ENCODE data around the gene FN3KRP. TPM values are rescaled to one million over a fixed set of nuclear protein-coding genes. Genes with fewer than 3 reads are reported as not detected.

FN3KRP gene
- total and polyA plus RNA-seq, 4 donors: 10.1 to 15.5 (median 11.0) TPM

DNA sequence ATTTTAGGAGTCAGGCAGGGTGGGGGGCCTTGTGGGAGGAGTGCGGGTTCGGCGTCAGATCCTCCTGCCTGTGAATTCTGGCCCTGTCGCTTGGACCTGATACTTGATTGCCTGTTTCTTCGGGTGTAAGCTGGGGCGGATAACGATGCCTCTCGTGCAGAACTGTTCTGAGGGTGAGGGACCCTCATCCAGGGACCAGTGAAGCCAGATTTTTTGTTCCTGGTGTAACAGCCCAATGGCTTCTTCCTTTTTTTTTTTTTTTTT is 36.6 kb downstream of the FN3KRP start:
- H3K9ac ChIP-seq (ENCODE audit: low read depth in 1 of 2, low read length in 2 of 2): no peak overlapping the region
- no peaks in the 10 kb centered on the region for H3K36me3 ChIP-seq (ENCODE audit: control insufficient read depth in 4 of 4, insufficient read depth in 3 of 4, low read depth in 1 of 4, low read length in 3 of 4)
- H3K4me3 ChIP-seq (ENCODE audit: low read depth in 1 of 3, low read length in 3 of 3): peak overlapping the region in 1 of 3 donors; percentile 87
- no peak overlapping the region for H3K27ac ChIP-seq (ENCODE audit: low read depth in 1 of 2, low read length in 2 of 2)
- no peak for DNase-seq (ENCODE audit: low spot score)
- H3K27me3 ChIP-seq (ENCODE audit: control insufficient read depth in 4 of 4, insufficient read depth in 4 of 4, low read length in 3 of 4): no peaks in the 10 kb centered on the region
- no peaks in the 10 kb centered on the region for H3K9me3 ChIP-seq (ENCODE audit: control insufficient read depth in 4 of 4, low read length in 3 of 4)
- WGBS: 64% methylated on average over 8 of the region's 8 CpGs
- peaks cover 5 to 13% (median 8%) of the 10 kb centered on the region in 4 donors for H3K4me1 ChIP-seq (ENCODE audit: control insufficient read depth in 4 of 4, insufficient read depth in 4 of 4, low read length in 3 of 4)
- TF ChIP-seq, protein P1, sequence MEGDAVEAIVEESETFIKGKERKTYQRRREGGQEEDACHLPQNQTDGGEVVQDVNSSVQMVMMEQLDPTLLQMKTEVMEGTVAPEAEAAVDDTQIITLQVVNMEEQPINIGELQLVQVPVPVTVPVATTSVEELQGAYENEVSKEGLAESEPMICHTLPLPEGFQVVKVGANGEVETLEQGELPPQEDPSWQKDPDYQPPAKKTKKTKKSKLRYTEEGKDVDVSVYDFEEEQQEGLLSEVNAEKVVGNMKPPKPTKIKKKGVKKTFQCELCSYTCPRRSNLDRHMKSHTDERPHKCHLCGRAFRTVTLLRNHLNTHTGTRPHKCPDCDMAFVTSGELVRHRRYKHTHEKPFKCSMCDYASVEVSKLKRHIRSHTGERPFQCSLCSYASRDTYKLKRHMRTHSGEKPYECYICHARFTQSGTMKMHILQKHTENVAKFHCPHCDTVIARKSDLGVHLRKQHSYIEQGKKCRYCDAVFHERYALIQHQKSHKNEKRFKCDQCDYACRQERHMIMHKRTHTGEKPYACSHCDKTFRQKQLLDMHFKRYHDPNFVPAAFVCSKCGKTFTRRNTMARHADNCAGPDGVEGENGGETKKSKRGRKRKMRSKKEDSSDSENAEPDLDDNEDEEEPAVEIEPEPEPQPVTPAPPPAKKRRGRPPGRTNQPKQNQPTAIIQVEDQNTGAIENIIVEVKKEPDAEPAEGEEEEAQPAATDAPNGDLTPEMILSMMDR (IDR thresholded peaks at IDR 0.05; ENCODE audit: low read depth, low read length, missing input control): no peak
- TF ChIP-seq HNF4G (IDR thresholded peaks at IDR 0.05) (no peak), FOXA1 (IDR thresholded peaks at IDR 0.05) (no peak), HNF4A (conservative IDR thresholded peaks at IDR 0.05) (no peak), TAF1 (conservative IDR thresholded peaks at IDR 0.05) (no peak), EGR1 (IDR thresholded peaks at IDR 0.05; ENCODE audit: low read depth in 2 of 2) (no peak), RXRA (IDR thresholded peaks at IDR 0.05) (no peak), NR2F2 (IDR thresholded peaks at IDR 0.05) (no peak), SP1 (IDR thresholded peaks at IDR 0.05) (no peak), YY1 (IDR thresholded peaks at IDR 0.05) (no peak), FOXA2 (IDR thresholded peaks at IDR 0.05) (no peak), GABPA (IDR thresholded peaks at IDR 0.05 in 1 of 2, conservative IDR thresholded peaks at IDR 0.05 in 1 of 2) (no peak)
- TF ChIP-seq, protein P2, sequence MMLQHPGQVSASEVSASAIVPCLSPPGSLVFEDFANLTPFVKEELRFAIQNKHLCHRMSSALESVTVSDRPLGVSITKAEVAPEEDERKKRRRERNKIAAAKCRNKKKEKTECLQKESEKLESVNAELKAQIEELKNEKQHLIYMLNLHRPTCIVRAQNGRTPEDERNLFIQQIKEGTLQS (IDR thresholded peaks at IDR 0.05): no peak
- TF ChIP-seq, protein P3, sequence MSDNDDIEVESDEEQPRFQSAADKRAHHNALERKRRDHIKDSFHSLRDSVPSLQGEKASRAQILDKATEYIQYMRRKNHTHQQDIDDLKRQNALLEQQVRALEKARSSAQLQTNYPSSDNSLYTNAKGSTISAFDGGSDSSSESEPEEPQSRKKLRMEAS (IDR thresholded peaks at IDR 0.05): no peak
- TF ChIP-seq, protein P4, sequence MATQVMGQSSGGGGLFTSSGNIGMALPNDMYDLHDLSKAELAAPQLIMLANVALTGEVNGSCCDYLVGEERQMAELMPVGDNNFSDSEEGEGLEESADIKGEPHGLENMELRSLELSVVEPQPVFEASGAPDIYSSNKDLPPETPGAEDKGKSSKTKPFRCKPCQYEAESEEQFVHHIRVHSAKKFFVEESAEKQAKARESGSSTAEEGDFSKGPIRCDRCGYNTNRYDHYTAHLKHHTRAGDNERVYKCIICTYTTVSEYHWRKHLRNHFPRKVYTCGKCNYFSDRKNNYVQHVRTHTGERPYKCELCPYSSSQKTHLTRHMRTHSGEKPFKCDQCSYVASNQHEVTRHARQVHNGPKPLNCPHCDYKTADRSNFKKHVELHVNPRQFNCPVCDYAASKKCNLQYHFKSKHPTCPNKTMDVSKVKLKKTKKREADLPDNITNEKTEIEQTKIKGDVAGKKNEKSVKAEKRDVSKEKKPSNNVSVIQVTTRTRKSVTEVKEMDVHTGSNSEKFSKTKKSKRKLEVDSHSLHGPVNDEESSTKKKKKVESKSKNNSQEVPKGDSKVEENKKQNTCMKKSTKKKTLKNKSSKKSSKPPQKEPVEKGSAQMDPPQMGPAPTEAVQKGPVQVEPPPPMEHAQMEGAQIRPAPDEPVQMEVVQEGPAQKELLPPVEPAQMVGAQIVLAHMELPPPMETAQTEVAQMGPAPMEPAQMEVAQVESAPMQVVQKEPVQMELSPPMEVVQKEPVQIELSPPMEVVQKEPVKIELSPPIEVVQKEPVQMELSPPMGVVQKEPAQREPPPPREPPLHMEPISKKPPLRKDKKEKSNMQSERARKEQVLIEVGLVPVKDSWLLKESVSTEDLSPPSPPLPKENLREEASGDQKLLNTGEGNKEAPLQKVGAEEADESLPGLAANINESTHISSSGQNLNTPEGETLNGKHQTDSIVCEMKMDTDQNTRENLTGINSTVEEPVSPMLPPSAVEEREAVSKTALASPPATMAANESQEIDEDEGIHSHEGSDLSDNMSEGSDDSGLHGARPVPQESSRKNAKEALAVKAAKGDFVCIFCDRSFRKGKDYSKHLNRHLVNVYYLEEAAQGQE (IDR thresholded peaks at IDR 0.05): no peak
- TF ChIP-seq, protein P5, sequence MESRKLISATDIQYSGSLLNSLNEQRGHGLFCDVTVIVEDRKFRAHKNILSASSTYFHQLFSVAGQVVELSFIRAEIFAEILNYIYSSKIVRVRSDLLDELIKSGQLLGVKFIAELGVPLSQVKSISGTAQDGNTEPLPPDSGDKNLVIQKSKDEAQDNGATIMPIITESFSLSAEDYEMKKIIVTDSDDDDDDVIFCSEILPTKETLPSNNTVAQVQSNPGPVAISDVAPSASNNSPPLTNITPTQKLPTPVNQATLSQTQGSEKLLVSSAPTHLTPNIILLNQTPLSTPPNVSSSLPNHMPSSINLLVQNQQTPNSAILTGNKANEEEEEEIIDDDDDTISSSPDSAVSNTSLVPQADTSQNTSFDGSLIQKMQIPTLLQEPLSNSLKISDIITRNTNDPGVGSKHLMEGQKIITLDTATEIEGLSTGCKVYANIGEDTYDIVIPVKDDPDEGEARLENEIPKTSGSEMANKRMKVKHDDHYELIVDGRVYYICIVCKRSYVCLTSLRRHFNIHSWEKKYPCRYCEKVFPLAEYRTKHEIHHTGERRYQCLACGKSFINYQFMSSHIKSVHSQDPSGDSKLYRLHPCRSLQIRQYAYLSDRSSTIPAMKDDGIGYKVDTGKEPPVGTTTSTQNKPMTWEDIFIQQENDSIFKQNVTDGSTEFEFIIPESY (IDR thresholded peaks at IDR 0.05): no peak

Measured in liver (tissue), 9 donors.